Measurements from ENCODE around the gene TWIST2. TPM values are rescaled to one million over a fixed set of nuclear protein-coding genes. Genes with fewer than 3 reads are reported as not detected.

The TWIST2 gene
- total RNA-seq, 2 donors from 2014 or later = 1.9 TPM; not detected in 1

GRCh38 chr2:238878051-238878735, 30.3 kb downstream of the TWIST2 start:
- Histone ChIP-seq H3K27me3 (ENCODE audit: control insufficient read depth, insufficient read depth, low read length, poor library complexity, severe bottlenecking) (no peaks in the 10 kb centered on the region), H3K4me3 (ENCODE audit: low read length) (no peak overlapping the region), H3K4me1 (ENCODE audit: control insufficient read depth, insufficient read depth, low read length) (no peaks in the 10 kb centered on the region), H3K36me3 (ENCODE audit: control insufficient read depth, insufficient read depth, low read length) (no peaks in the 10 kb centered on the region), H3K9me3 (ENCODE audit: control insufficient read depth, low read length) (no peaks in the 10 kb centered on the region), H3K9ac (ENCODE audit: extremely low read depth, low read length, poor library complexity, severe bottlenecking) (no peak overlapping the region), H3K27ac (ENCODE audit: low read depth, low read length) (no peak overlapping the region)
- H3K9me3 Mint-ChIP-seq = no peaks in the 10 kb centered on the region
- no peaks in the 10 kb centered on the region for H3K4me1 Mint-ChIP-seq
- TF ChIP-seq, protein P1, sequence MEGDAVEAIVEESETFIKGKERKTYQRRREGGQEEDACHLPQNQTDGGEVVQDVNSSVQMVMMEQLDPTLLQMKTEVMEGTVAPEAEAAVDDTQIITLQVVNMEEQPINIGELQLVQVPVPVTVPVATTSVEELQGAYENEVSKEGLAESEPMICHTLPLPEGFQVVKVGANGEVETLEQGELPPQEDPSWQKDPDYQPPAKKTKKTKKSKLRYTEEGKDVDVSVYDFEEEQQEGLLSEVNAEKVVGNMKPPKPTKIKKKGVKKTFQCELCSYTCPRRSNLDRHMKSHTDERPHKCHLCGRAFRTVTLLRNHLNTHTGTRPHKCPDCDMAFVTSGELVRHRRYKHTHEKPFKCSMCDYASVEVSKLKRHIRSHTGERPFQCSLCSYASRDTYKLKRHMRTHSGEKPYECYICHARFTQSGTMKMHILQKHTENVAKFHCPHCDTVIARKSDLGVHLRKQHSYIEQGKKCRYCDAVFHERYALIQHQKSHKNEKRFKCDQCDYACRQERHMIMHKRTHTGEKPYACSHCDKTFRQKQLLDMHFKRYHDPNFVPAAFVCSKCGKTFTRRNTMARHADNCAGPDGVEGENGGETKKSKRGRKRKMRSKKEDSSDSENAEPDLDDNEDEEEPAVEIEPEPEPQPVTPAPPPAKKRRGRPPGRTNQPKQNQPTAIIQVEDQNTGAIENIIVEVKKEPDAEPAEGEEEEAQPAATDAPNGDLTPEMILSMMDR (conservative IDR thresholded peaks at IDR 0.05) = no peak
- H3K36me3 Mint-ChIP-seq (ENCODE audit: low read depth) = no peaks in the 10 kb centered on the region
- no peak overlapping the region for H3K4me3 Mint-ChIP-seq
- DNase-seq = no peak
- WGBS, 2 experiments (ENCODE audit: insufficient coverage in 1 of 2, insufficient read length in 1 of 2) = 95 to 100% methylated on average over 4 to 8 of the region's 8 CpGs
- no peaks in the 10 kb centered on the region for H3K27me3 Mint-ChIP-seq (ENCODE audit: insufficient read depth)
- no peak overlapping the region for H3K27ac Mint-ChIP-seq

DNA sequence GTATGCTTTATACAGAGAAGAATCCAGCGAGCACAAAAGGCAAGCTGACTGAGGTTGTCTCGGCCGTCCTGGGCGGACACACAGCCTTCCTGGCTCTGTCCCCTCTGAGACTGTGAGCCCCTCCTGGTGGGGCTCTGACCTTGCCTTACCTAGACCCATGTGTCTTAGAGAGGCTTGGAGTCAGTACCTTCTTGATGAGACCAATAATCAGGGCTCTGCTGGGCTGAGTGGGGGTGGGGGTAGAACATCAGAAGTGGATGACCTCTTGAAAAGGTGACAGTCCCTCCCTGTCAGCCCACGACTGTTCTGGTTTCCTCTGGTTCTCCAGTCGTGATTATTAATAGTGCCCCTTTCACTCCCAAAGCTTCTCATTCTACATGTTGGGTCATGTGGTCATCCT, 31.2 kb downstream of the TWIST2 start:
- Mint-ChIP-seq H3K4me3 (no peak overlapping the region), H3K9me3 (no peaks in the 10 kb centered on the region), H3K36me3 (ENCODE audit: low read depth) (no peaks in the 10 kb centered on the region), H3K27me3 (ENCODE audit: insufficient read depth) (no peaks in the 10 kb centered on the region), H3K4me1 (no peaks in the 10 kb centered on the region), H3K27ac (no peak overlapping the region)
- no peaks in the 10 kb centered on the region for H3K36me3 ChIP-seq (ENCODE audit: control insufficient read depth, insufficient read depth, low read length)
- H3K27me3 ChIP-seq (ENCODE audit: control insufficient read depth, insufficient read depth, low read length, poor library complexity, severe bottlenecking) = no peaks in the 10 kb centered on the region
- H3K27ac ChIP-seq (ENCODE audit: low read depth, low read length) = no peak overlapping the region
- no peak overlapping the region for H3K9ac ChIP-seq (ENCODE audit: extremely low read depth, low read length, poor library complexity, severe bottlenecking)
- no peak overlapping the region for H3K4me3 ChIP-seq (ENCODE audit: low read length)
- DNase-seq = no peak
- WGBS, 2 experiments (ENCODE audit: insufficient coverage in 1 of 2, insufficient read length in 1 of 2) = 89% methylated on average over 6 of the region's 6 CpGs
- H3K4me1 ChIP-seq (ENCODE audit: control insufficient read depth, insufficient read depth, low read length) = no peaks in the 10 kb centered on the region
- TF ChIP-seq, protein P1 (conservative IDR thresholded peaks at IDR 0.05) = no peak
- no peaks in the 10 kb centered on the region for H3K9me3 ChIP-seq (ENCODE audit: control insufficient read depth, low read length)

GRCh38 chr2:238879621-238880377, 31.9 kb downstream of the TWIST2 start:
- 89 to 93% methylated on average over 4 of the region's 4 CpGs for WGBS, 2 experiments (ENCODE audit: insufficient coverage in 1 of 2, insufficient read length in 1 of 2)

More at GRCh38 chr2:238879621-238880377, 31.9 kb downstream of the TWIST2 start:
- Mint-ChIP-seq H3K4me3 (no peak overlapping the region), H3K4me1 (no peaks in the 10 kb centered on the region), H3K27ac (no peak overlapping the region), H3K27me3 (ENCODE audit: insufficient read depth) (no peaks in the 10 kb centered on the region), H3K36me3 (ENCODE audit: low read depth) (no peaks in the 10 kb centered on the region), H3K9me3 (no peaks in the 10 kb centered on the region)
- Histone ChIP-seq H3K9ac (ENCODE audit: extremely low read depth, low read length, poor library complexity, severe bottlenecking) (no peak overlapping the region), H3K4me3 (ENCODE audit: low read length) (no peak overlapping the region), H3K27ac (ENCODE audit: low read depth, low read length) (no peak overlapping the region), H3K9me3 (ENCODE audit: control insufficient read depth, low read length) (no peaks in the 10 kb centered on the region), H3K4me1 (ENCODE audit: control insufficient read depth, insufficient read depth, low read length) (no peaks in the 10 kb centered on the region), H3K27me3 (ENCODE audit: control insufficient read depth, insufficient read depth, low read length, poor library complexity, severe bottlenecking) (no peaks in the 10 kb centered on the region), H3K36me3 (ENCODE audit: control insufficient read depth, insufficient read depth, low read length) (no peaks in the 10 kb centered on the region)
- DNase-seq = no peak
- TF ChIP-seq, protein P1 (conservative IDR thresholded peaks at IDR 0.05) = no peak

Data from endodermal cell (in vitro differentiated cells).